Stimulated activated CD8-positive, alpha-beta memory T cell treated with anti-CD3 and anti-CD28 coated beads, Interleukin-15, amount 100 ng/mL, for 4 hours (primary cell): Measurements from ENCODE around the gene TRIM63.

Experiments
- DNase-seq, 2 donors: peaks; one replicate each; pipeline ENCODE4 v3.0.0-alpha.2; 2020; ENCODE audit warnings: low read depth in 2 of 2

Gene TRIM63

GRCh38 chr1:26057189-26057588 is 10.2 kb downstream of the TRIM63 start:
- no peak for DNase-seq

- DNase-seq = no peak
Observed at GRCh38 chr1:26055041-26055440, 12.4 kb downstream of the TRIM63 start.

DNA sequence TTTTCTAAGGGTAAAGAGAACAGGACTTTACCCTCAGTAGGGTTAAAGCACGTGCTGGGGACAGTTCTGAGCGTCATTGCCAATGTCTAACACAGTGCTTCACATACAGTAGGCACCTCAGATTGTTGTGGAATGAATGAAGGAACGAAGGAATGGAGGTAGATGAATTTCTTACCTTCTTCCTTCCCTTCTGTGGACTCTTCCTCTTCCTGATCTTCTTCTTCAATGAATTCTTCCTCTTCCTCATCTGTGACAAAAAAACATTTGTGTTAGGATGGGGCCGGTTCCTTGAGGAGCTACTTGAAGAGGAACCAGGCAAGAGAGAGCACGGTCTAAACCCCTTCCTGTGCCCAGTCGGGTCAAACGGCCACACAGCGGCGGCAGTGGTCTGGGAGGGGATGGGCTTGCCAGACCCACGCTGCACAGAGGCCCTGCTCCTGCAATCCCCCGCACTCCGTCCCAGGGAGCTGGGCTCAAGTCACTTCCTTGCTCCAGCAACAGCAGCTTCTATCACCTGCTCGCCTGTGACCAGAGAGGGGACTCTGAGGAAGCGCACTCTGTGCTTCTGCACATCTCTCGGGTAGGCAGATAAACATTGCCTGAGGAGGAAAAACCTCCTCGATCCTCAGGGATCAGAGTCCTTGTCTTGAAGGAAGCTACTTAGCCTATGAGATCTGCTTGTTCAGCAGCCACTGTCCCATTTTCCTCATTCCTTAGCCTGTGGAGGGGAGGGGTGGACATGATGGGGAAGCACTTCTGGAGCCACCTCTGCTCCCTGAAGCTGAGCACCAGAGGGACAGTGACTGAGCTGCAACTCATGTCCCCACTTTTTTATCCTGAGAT is 13.5 kb downstream of the TRIM63 start:
- no peak for DNase-seq

DNA sequence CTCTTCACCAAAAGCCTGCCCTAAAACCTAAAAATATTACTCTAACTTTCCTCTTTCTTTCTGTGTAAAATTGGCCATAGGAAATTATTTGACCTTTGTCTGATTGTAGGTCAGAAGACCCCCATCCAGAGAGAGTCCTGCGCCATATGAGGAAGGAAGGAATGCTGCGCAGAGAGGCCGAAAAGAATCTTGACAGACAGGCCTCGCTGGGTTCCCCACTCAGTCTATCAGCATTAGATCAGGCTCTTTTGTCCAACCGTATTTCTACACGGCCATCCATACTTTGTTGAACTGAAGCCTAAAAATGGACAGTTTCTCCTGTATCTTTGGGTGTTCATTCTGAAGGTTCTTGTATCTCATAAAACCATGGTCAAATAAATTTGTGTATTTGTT is 17.2 kb downstream of the TRIM63 start:
- DNase-seq = no peak

DNA sequence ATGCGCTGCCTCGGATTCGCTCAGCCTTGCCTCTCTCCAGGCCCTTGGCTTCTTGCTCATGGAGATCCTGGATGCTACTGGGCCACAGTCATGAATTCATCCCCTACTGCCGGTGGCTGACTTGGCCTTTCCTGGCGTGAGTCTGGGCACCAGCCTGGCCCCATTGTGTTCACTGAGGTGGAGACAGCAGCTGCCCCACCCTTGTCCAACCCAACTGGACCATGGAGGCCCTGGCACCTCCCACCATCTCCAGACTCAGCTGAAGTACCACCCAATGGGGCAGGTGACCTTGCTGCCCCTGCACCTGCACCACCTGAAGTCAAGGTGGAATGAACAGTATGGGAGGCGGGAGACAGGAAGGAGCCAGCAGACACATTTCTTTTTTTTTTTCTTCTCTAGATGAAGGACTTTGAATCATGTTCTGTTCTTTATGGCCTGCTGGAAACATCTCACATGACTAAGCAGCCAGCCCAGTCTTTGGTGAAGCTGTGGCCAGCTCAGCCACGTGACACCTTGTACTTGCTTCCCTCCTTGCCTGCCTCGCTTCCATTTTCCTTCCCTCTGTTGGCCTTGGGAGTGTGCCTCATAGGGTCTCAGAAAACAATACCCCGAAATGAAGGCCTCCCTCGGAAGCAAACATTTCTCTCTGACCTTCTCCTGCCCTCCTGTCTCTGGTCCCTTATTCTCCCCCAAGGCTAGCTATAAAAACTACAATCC is 17.7 kb downstream of the TRIM63 start:
- DNase-seq = no peak

GRCh38 chr1:26047278-26047874 is 20.1 kb downstream of the TRIM63 start:
- no peak for DNase-seq

DNA sequence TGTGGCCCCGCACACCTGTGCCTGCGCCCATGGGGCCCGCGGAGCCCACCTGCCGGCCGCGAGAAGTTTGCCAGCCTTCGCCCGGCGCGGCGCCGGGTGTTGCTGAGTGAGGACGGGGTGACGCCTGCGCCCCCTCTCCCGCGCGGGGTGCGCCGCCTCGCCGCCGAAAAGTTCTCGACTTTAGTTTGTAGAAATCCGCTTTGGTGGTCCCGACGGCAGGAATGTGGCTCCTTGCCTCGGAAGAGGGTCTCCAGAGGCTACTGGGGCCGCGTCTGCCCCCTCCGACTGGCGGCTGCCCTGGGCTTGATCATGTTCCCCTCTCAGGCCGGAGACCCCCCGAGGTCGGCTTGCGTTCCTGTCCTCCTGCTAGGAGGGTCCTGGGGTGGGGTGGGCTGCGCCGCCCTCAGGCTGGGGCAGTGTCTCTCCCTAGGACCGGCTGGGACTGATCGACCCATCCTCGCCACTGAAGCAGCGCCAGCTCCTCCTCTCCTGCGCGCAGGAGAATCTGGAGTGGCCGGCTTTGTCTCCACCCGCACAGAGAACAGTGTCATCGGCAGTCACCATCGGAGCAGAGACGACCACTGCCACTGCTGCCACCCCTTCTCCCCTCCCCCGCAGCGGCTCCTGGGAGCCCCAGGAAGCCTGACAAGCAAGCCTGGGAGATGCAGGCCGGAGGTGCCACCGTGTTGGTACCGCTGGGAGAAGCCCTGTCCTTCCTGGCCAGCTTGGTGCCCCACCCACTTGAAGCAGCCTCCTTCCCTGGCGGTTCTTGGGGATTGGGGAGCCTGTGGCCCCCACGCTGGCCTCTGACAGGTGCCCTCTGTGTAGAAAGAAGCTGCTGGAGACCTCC is 21.0 kb downstream of the TRIM63 start:
- no peak for DNase-seq

GRCh38 chr1:26045722-26046245 is 21.6 kb downstream of the TRIM63 start, which contains the start of gene SLC30A2:
SLC30A2 (minus strand) TSS chr1:26046118; CDS start chr1:26045896, 222 bp downstream.
- DNase-seq = no peak

DNA sequence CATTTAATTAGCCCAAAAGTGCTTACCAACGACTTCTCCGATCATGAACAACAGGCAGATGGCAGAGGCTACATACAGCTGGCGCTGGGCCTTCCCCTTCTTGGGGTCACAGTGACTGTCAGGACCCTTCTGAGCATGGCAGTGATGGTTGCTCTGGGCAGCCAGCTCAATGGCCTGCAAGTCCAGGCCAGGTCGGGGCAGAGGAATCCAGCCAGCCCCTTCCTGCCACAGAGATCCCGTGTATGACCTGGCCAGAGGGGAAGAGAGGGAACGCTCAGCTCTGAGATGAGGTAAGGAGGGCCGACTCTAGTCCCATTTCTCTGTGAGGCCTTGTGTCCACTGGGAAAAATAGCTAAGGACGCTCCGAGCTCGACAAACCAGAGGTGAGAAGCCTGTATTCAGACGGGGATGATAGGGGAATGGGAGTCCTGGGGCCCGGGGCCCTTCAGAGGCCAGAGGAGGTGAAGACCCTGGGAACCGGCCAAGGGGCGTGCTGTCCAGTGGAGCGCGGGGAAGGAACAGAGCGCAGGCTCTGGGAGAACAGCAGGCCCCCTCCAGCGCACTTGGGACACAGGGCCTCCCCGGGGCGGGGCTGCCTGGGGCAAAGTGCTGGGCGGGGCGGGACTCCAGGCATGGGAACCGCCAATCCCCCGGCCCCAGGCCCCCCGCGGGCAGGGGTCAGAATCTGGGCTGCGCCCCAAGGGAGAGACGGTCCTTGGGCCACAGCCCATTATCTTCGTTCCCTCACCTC is 22.3 kb downstream of the TRIM63 start:
- DNase-seq = no peak

GRCh38 chr1:26044414-26044813 is 23.0 kb downstream of the TRIM63 start:
- no peak for DNase-seq

- no peak for DNase-seq
Observed at GRCh38 chr1:26043765-26044164, 23.7 kb downstream of the TRIM63 start.

- DNase-seq = no peak
Observed at GRCh38 chr1:26041978-26042377, 25.5 kb downstream of the TRIM63 start.

- DNase-seq = no peak
Observed at GRCh38 chr1:26041401-26041800, 26.0 kb downstream of the TRIM63 start.

DNA sequence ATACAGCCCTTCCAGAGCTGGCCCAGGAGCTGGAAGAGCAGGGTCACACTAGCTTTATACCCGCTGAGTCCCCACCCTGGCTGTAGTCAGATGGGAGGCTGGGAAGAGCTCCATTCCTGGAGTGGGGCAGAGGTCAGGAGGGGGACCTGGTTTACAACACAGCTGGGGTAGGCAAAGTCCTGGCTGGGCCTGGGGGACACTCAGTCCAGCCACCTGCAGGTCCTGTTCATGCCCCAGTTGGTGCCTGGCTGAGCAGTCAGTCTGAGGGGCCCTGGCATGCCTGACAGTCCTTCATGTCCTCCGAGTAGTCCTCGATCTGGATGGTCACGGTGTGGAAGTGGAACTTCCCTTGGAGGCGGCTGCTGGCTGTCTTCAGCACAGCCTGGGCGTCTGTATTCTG is 28.5 kb downstream of the TRIM63 start:
- no peak for DNase-seq

GRCh38 chr1:26038477-26038876 is 29.0 kb downstream of the TRIM63 start:
- DNase-seq = no peak

DNA sequence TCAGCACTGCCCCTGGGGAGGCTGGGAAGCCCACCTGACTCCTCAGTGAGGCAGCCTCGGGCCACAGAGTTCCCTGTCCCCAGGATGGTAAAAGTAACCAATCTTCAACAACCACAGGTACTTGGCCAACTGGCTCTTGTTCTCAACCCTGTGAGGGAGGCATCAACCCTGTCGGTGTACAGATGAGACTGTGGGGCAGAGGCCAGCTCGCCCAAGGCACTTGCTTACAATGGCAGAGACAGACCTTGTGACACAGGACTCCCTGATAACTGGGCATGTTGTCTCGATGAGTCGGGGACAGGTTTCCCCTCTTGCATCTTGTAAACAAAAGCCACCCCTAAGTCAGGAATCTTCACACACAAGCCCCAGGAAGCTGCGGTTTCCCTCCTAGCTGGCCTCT is 29.5 kb downstream of the TRIM63 start:
- DNase-seq = no peak

DNA sequence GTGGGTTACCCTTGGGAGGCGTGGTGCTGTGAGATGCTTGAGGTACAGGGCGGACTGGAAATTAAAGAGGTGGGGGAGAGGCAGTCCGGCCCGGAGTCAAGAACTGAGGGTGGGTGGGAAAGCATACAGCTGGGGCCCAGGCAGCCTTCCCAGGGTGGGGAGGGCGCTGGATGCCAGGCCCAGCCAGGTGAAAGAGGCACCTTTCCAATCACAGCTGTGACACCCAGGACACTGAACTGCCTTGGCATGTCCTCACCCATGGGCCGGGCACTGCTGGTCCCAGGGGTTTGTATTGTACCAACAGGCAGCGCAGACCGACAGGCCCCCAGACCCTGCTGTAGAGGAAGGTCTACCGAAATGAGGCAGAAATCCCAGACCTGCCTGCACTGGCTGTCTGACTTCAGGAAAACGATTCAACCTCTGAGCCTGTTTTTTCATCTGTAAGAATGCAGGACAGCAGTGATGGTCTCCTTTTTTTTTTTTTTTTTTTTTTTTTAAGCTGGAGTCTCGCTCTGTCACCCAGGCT is 30.6 kb downstream of the TRIM63 start:
- DNase-seq = no peak

GRCh38 chr1:26035959-26036755 is 31.3 kb downstream of the TRIM63 start:
- DNase-seq = peak; percentile 34 to 41

DNA sequence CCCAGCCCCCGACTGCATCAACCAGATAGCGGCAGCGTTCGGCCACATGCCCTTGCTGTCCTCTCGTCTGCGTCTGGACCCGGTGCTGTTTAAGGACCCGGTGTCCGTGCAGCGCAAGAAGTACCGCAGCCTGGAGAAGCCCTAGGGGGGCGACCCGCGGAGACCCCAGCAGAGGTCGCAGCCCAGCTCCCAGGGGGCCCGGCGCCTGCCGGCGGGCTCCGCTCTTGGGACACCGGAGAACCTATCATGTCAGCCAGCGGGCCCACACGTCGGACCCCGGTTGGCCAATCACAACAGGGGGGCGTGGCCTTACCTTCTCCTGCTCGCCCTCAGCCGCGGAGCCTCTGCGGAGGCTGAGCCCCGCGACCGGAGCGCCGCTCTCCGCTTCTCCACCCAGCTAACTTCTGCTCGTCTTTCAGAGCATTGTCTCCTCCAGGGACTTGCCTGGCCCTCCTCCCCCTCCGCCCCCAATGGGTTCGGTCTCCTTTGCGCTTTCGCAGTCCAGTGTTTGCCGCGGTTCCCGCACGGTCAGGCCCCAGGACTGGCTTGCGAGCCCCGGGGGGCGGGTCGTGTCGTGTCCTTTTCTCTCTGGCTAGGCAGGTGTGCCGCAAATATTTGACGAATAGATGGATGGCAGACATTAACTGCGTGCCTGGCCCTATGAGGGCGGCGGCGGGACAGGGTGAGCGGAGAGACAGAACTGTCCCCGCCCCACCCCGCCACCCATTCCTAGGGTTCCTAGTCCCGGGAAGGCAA is 32.0 kb downstream of the TRIM63 start:
- peak; percentile 83 to 88 for DNase-seq
